WTC11 (cell line): Measurements from ENCODE around the gene UNKL.

ENCODE experiments used
- E2F5 ChIP-seq: sonication (generic); formaldehyde crosslinking; IDR thresholded peaks from 2 replicates; pipeline ENCODE4 v1.8.1; 2022; ENCODE audit warnings: mild to moderate bottlenecking, moderate library complexity, missing genetic modification reagents
- MLX ChIP-seq: sonication (generic); formaldehyde crosslinking; IDR thresholded peaks from 2 replicates; pipeline ENCODE4 v1.8.1; 2023; ENCODE audit warnings: mild to moderate bottlenecking, missing genetic modification reagents, moderate library complexity
- SP1 ChIP-seq: sonication (generic); formaldehyde crosslinking; conservative IDR thresholded peaks from 2 replicates; pipeline ENCODE4 v1.8.1; 2022; ENCODE audit warnings: missing genetic modification reagents
- TEAD4 ChIP-seq: sonication (generic); formaldehyde crosslinking; IDR thresholded peaks from 2 replicates; pipeline ENCODE4 v1.8.0; 2022; ENCODE audit warnings: mild to moderate bottlenecking, missing genetic modification reagents
- ZBTB21 ChIP-seq: sonication (generic); formaldehyde crosslinking; IDR thresholded peaks from 2 replicates; pipeline ENCODE4 v1.8.1; 2023; ENCODE audit warnings: mild to moderate bottlenecking, missing genetic modification reagents, borderline replicate concordance
- ZNF138 ChIP-seq: sonication (generic); formaldehyde crosslinking; conservative IDR thresholded peaks from 2 replicates; pipeline ENCODE4 v1.8.1; 2022; ENCODE audit warnings: mild to moderate bottlenecking, moderate library complexity, missing genetic modification reagents
- ZNF263 ChIP-seq: sonication (generic); formaldehyde crosslinking; IDR thresholded peaks from 2 replicates; pipeline ENCODE4 v1.8.1; 2022; ENCODE audit warnings: low read depth, mild to moderate bottlenecking, moderate library complexity, missing genetic modification reagents
- TF ChIP-seq, protein P1 (sequence below): fragments of 200-600 bp; IDR thresholded peaks from 2 replicates; pipeline ENCODE4 v1.8.0; 2022; ENCODE audit warnings: antibody characterized with exemption
- TF ChIP-seq, protein P2 (sequence below): sonication (generic); formaldehyde crosslinking; IDR thresholded peaks from 2 replicates; pipeline ENCODE4 v1.8.1; 2023; ENCODE audit warnings: mild to moderate bottlenecking, missing genetic modification reagents, moderate library complexity
- TF ChIP-seq, protein P3 (sequence below): sonication (generic); formaldehyde crosslinking; IDR thresholded peaks from 2 replicates; pipeline ENCODE4 v1.8.0; 2022; ENCODE audit warnings: missing genetic modification reagents

- TF ChIP-seq ZNF263 (no peak), E2F5 (no peak), MLX (no peak), TEAD4 (no peak), ZBTB21 (no peak), SP1 (CRISPR knock-in tag) (no peak), ZNF138 (CRISPR knock-in tag) (no peak)
- TF ChIP-seq, protein P1, sequence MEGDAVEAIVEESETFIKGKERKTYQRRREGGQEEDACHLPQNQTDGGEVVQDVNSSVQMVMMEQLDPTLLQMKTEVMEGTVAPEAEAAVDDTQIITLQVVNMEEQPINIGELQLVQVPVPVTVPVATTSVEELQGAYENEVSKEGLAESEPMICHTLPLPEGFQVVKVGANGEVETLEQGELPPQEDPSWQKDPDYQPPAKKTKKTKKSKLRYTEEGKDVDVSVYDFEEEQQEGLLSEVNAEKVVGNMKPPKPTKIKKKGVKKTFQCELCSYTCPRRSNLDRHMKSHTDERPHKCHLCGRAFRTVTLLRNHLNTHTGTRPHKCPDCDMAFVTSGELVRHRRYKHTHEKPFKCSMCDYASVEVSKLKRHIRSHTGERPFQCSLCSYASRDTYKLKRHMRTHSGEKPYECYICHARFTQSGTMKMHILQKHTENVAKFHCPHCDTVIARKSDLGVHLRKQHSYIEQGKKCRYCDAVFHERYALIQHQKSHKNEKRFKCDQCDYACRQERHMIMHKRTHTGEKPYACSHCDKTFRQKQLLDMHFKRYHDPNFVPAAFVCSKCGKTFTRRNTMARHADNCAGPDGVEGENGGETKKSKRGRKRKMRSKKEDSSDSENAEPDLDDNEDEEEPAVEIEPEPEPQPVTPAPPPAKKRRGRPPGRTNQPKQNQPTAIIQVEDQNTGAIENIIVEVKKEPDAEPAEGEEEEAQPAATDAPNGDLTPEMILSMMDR = no peak
- TF ChIP-seq, protein P2, sequence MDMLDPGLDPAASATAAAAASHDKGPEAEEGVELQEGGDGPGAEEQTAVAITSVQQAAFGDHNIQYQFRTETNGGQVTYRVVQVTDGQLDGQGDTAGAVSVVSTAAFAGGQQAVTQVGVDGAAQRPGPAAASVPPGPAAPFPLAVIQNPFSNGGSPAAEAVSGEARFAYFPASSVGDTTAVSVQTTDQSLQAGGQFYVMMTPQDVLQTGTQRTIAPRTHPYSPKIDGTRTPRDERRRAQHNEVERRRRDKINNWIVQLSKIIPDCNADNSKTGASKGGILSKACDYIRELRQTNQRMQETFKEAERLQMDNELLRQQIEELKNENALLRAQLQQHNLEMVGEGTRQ (CRISPR knock-in tag) = no peak
- TF ChIP-seq, protein P3, sequence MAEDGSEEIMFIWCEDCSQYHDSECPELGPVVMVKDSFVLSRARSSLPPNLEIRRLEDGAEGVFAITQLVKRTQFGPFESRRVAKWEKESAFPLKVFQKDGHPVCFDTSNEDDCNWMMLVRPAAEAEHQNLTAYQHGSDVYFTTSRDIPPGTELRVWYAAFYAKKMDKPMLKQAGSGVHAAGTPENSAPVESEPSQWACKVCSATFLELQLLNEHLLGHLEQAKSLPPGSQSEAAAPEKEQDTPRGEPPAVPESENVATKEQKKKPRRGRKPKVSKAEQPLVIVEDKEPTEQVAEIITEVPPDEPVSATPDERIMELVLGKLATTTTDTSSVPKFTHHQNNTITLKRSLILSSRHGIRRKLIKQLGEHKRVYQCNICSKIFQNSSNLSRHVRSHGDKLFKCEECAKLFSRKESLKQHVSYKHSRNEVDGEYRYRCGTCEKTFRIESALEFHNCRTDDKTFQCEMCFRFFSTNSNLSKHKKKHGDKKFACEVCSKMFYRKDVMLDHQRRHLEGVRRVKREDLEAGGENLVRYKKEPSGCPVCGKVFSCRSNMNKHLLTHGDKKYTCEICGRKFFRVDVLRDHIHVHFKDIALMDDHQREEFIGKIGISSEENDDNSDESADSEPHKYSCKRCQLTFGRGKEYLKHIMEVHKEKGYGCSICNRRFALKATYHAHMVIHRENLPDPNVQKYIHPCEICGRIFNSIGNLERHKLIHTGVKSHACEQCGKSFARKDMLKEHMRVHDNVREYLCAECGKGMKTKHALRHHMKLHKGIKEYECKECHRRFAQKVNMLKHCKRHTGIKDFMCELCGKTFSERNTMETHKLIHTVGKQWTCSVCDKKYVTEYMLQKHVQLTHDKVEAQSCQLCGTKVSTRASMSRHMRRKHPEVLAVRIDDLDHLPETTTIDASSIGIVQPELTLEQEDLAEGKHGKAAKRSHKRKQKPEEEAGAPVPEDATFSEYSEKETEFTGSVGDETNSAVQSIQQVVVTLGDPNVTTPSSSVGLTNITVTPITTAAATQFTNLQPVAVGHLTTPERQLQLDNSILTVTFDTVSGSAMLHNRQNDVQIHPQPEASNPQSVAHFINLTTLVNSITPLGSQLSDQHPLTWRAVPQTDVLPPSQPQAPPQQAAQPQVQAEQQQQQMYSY (CRISPR knock-in tag) = no peak
Observed at GRCh38 chr16:1460602-1461138, 46.2 kb upstream of the UNKL start.
